GM18520 (cell line): ENCODE data around the gene ENG.
"Not testable (repeated sequence)": the region's sequence is repeated elsewhere in the genome, so short reads cannot be mapped to it uniquely, and the experiment has no call there.

ENCODE experiments used
- ATAC-seq: cut with Tn5 transposase; IDR thresholded peaks from one replicate; pipeline ENCODE4 v1.9.1; 2021; ENCODE audit not compliant: unreplicated experiment

The ENG gene

GRCh38 chr9:127878652-127879390, 24.4 kb upstream of the ENG start:
- ATAC-seq: no peak

GRCh38 chr9:127878001-127878651, 23.7 kb upstream of the ENG start:
- no peak for ATAC-seq

- ATAC-seq: no peak
These were observed 23.1 kb upstream of the ENG start, which contains the start of gene AK1 for GRCh38 chr9:127877566-127877998. Gene AK1 (minus strand): TSS chr9:127877675. CDS start chr9:127874617, 3,058 bp downstream.

- no peak for ATAC-seq
These were observed 22.5 kb upstream of the ENG start for GRCh38 chr9:127876764-127877562.

- no peak for ATAC-seq
These were observed 21.7 kb upstream of the ENG start for GRCh38 chr9:127876026-127876763.

GRCh38 chr9:127875306-127875966, 21.0 kb upstream of the ENG start:
- no peak for ATAC-seq

GRCh38 chr9:127874301-127875221, 20.1 kb upstream of the ENG start:
- no peak for ATAC-seq

GRCh38 chr9:127873886-127874285, 19.4 kb upstream of the ENG start:
- ATAC-seq: no peak

GRCh38 chr9:127873223-127873691, 18.8 kb upstream of the ENG start:
- ATAC-seq: no peak

- no peak for ATAC-seq
These were observed 18.1 kb upstream of the ENG start for GRCh38 chr9:127872369-127873222.

GRCh38 chr9:127871531-127871930, 17.1 kb upstream of the ENG start:
- no peak for ATAC-seq

GRCh38 chr9:127870887-127871286, 16.4 kb upstream of the ENG start:
- ATAC-seq: no peak

GRCh38 chr9:127870153-127870491, 15.7 kb upstream of the ENG start:
- not testable (repeated sequence) for ATAC-seq

GRCh38 chr9:127869310-127870152, 15.1 kb upstream of the ENG start:
- no peak for ATAC-seq

- no peak for ATAC-seq
These were observed 13.9 kb upstream of the ENG start for GRCh38 chr9:127868278-127868902.

GRCh38 chr9:127867356-127868277, 13.2 kb upstream of the ENG start:
- ATAC-seq: no peak
